HG02943 (cell line): ENCODE data around the gene IKZF1.
A peak's percentile ranks its signal among the peaks of the same experiment; 100 is the strongest.

Experiments used
- ATAC-seq: cut with Tn5 transposase; IDR thresholded peaks from one replicate; pipeline ENCODE4 v1.9.1; 2021; ENCODE audit warnings: mild to moderate bottlenecking, low read depth, moderate library complexity; ENCODE audit not compliant: unreplicated experiment

The IKZF1 gene

GRCh38 chr7:50351267-50351666 lies 46.8 kb downstream of the IKZF1 start:
- no peak for ATAC-seq

GRCh38 chr7:50352282-50352681 lies 47.8 kb downstream of the IKZF1 start:
- peak; percentile 70 for ATAC-seq

- no peak for ATAC-seq
These were observed 48.2 kb downstream of the IKZF1 start for GRCh38 chr7:50352751-50353150.

- ATAC-seq, result no peak
These were observed 48.7 kb downstream of the IKZF1 start for GRCh38 chr7:50353201-50353600.

GRCh38 chr7:50353894-50354595 lies 49.5 kb downstream of the IKZF1 start:
- ATAC-seq, result no peak

GRCh38 chr7:50355817-50356178 lies 51.3 kb downstream of the IKZF1 start:
- no peak for ATAC-seq

- ATAC-seq, result no peak
These were observed 51.9 kb downstream of the IKZF1 start for GRCh38 chr7:50356212-50356944.

GRCh38 chr7:50356945-50357268 lies 52.4 kb downstream of the IKZF1 start:
- no peak for ATAC-seq

- no peak for ATAC-seq
These were observed 52.9 kb downstream of the IKZF1 start for GRCh38 chr7:50357426-50357825.

GRCh38 chr7:50358041-50358705 lies 53.7 kb downstream of the IKZF1 start:
- ATAC-seq, result no peak

GRCh38 chr7:50358779-50359178 lies 54.3 kb downstream of the IKZF1 start:
- ATAC-seq, result no peak

GRCh38 chr7:50359258-50359994 lies 54.9 kb downstream of the IKZF1 start:
- no peak for ATAC-seq

- no peak for ATAC-seq
These were observed 55.7 kb downstream of the IKZF1 start for GRCh38 chr7:50359995-50360925.

GRCh38 chr7:50362142-50362541 lies 57.6 kb downstream of the IKZF1 start:
- ATAC-seq, result no peak

GRCh38 chr7:50362712-50363282 lies 58.3 kb downstream of the IKZF1 start:
- ATAC-seq, result no peak

GRCh38 chr7:50363327-50364060 lies 59.0 kb downstream of the IKZF1 start:
- no peak for ATAC-seq

- ATAC-seq, result no peak
These were observed 60.1 kb downstream of the IKZF1 start for GRCh38 chr7:50364645-50365044.

- no peak for ATAC-seq
These were observed 61.8 kb downstream of the IKZF1 start for GRCh38 chr7:50366311-50366710.

GRCh38 chr7:50367100-50367499 lies 62.6 kb downstream of the IKZF1 start:
- no peak for ATAC-seq
